Heart left ventricle (tissue), 13 donors: ENCODE results near the gene HOMEZ.

ENCODE experiments used
- CTCF ChIP-seq, 12 donors: fragments of 200-600 bp; sonication (generic) in 4 of 12; IDR thresholded peaks; one replicate each; pipeline versions ENCODE4 v1.5.0 to v1.8.0; 2018 to 2022; ENCODE audit warnings: antibody characterized with exemption in 12 of 12, mild to moderate bottlenecking in 5 of 12
- POLR2A ChIP-seq, 2 donors: fragments of 450-650 bp; IDR thresholded peaks; one replicate each; pipeline ENCODE4 v1.6.1; 2017; ENCODE audit warnings: antibody characterized with exemption in 2 of 2, mild to moderate bottlenecking in 2 of 2, moderate library complexity in 2 of 2
- donor health status: ischemic (EF 13 %, LVEDD 7.1; RV severe dilation, severe dysfunction).
- donor health status: DM: no; HTN: yes; CAD: no.
- donor health status: DM: no; HTN: no; CAD: no.
- donor health status: ischemic (EF 25% LVEDD 6.9; RV normal size, moderate dysfunction).
- donor health status: ischemic (EF 25% LVEDD 5.7; RV mildly dilated, moderate dysfunction).
- donor health status: ischemic (EF 35%, LVEDD 5.7; RV mildly dilated, moderate dysfunction).
- donor health status: nonischemic (EF 11% LVEDD 7.7; RV severe dilation, severe dysfunction).
- donor health status: DM: yes; HTN: yes; CAD: no.
- donor health status: PGD.
- donor health status: ischemic (EF 29% LVEDD 5.4; RV normal size, mild dysfunction).
- donor health status: nonischemic (EF 23%, LVEDD 6.1; RV moderate dilation, normal function).

DNA sequence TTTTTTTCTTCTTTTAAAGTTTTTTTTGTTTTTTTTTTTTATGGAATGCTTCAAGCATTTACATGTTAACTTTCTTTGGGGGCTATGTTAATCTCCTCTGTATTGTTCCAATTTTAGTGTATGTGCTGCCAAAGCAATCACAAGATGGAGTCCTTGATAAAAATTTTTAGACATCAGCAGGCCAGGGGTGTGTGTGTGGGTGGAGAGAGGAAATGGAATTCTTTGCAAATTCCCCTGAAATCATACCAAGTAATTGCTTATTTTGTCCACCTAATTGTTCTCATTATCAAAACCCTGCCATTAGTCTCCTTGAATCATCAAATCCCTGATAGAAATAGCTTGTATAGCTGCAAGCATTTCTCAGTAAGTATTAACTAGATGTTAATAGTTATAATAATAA lies 26.5 kb downstream of the HOMEZ start:
- TF ChIP-seq CTCF (IDR thresholded peaks at IDR 0.05) = no peak
- TF ChIP-seq POLR2A (IDR thresholded peaks at IDR 0.05) = no peak
